HCT116 (cell line): Measurements from ENCODE around the gene RAB25. TPM values are rescaled to one million over a fixed set of nuclear protein-coding genes. Genes with fewer than 3 reads are reported as not detected.

Experiments used
- ATAC-seq: fragments of 200-7000 bp; cut with Tn5 transposase; 2 replicates; pipeline ENCODE4 v1.9.1; 2020; ENCODE audit warnings: mild to moderate bottlenecking, moderate library complexity
- BruUV-seq: library from RNA; stranded (reverse); fragments of 400-500 nt; replicated peaks from 2 replicates; lab custom pipeline; 2021; lab: Mats Ljungman, UMichigan
- CTCF ChIA-PET: fragments of 300-600 bp; sonication (Branson Sonifier 250); formaldehyde crosslinking; loops from one replicate; lab custom pipeline; 2021; ENCODE audit warnings: antibody characterized with exemption; lab: Charles Lee
- POLR2A ChIA-PET: fragments of 300-600, 350-600 bp; sonication (Branson Sonifier 250); formaldehyde crosslinking; loops from one replicate; lab custom pipeline; 2021; ENCODE audit warnings: antibody characterized with exemption; lab: Charles Lee
- RAD21 ChIA-PET, 2 experiments: fragments of 300-600 bp; sonication (Branson Sonifier 250); formaldehyde crosslinking; loops; one replicate each; lab custom pipeline; 2023; ENCODE audit warnings: low total read pairs in 2 of 2; ENCODE audit not compliant: uncharacterized antibody in 2 of 2, unreplicated experiment in 2 of 2, low non-redundant PET in 1 of 2; lab: Charles Lee
- DNase-seq: peaks from one replicate; pipeline ENCODE4 v3.0.0-alpha.2; 2010; ENCODE audit warnings: low read depth, low spot score
- H2AFZ ChIP-seq: fragments of 200-600 bp; shearing (Covaris generic), sonication (generic); 2 replicates; pipeline ENCODE4 v1.6.1; 2017; ENCODE audit warnings: low read depth, mixed run types, mixed read lengths, antibody characterized with exemption, low read length; ENCODE audit not compliant: poor library complexity, severe bottlenecking
- H3K27ac ChIP-seq: 2 replicates; pipeline ENCODE4 v1.5.1; 2012; ENCODE audit warnings: low read depth, low read length
- H3K27me3 ChIP-seq: fragments of 200-600 bp; sonication (generic); 2 replicates; pipeline ENCODE4 v1.6.1; 2016; ENCODE audit warnings: mixed run types, low read length, mixed read lengths; ENCODE audit not compliant: insufficient read depth
- H3K36me3 ChIP-seq, 2 experiments: fragments of 200-500 bp in 1 of 2; fragments of 200-600 bp in 1 of 2; sonication (Bioruptor generic) in 1 of 2; sonication (generic) in 1 of 2; 2 replicates each; pipeline versions ENCODE4 v1.5.1 to v1.6.1; 2014 to 2016; ENCODE audit warnings: low read length in 2 of 2, inconsistent platforms in 1 of 2, mixed read lengths in 1 of 2, mixed run types in 1 of 2; ENCODE audit not compliant: insufficient read depth in 2 of 2, control insufficient read depth in 1 of 2
- H3K4me1 ChIP-seq, 2 experiments: fragments of 200-600 bp in 1 of 2; sonication (generic) in 1 of 2; 2 replicates each; pipeline versions ENCODE4 v1.5.1 to v1.6.1; 2012 to 2017; ENCODE audit warnings: low read length in 2 of 2, inconsistent platforms in 1 of 2, mild to moderate bottlenecking in 1 of 2, mixed read lengths in 1 of 2, mixed run types in 1 of 2, moderate library complexity in 1 of 2; ENCODE audit not compliant: insufficient read depth in 2 of 2, control insufficient read depth in 1 of 2
- H3K4me2 ChIP-seq: fragments of 200-600 bp; sonication (generic); 2 replicates; pipeline ENCODE4 v1.6.1; 2017; ENCODE audit warnings: mixed run types, low read length, mixed read lengths
- H3K4me3 ChIP-seq, 2 experiments: fragments of 200-600 bp in 1 of 2; sonication (generic) in 1 of 2; replicated peaks in 1 of 2; 2 replicates each; pipeline ENCODE4 v1.5.1; 2011 to 2016; ENCODE audit warnings: low read length in 2 of 2, control low read depth in 1 of 2, low read depth in 1 of 2, mild to moderate bottlenecking in 1 of 2, mixed read lengths in 1 of 2, mixed run types in 1 of 2
- H3K79me2 ChIP-seq: fragments of 200-600 bp; sonication (generic); 2 replicates; pipeline ENCODE4 v1.6.1; 2017; ENCODE audit warnings: mild to moderate bottlenecking, mixed run types, low read length, moderate library complexity, mixed read lengths; ENCODE audit not compliant: insufficient read depth
- H3K9ac ChIP-seq: fragments of 200-600 bp; sonication (generic); 2 replicates; pipeline ENCODE4 v1.6.1; 2016; ENCODE audit warnings: low read length, mixed read lengths
- H3K9me2 ChIP-seq: fragments of 200-600 bp; sonication (generic), shearing (Covaris generic); 2 replicates; pipeline ENCODE4 v1.6.1; 2017; ENCODE audit warnings: mixed run types, mild to moderate bottlenecking, moderate library complexity; ENCODE audit not compliant: insufficient read depth
- H3K9me3 ChIP-seq, 2 experiments: fragments of 200-500 bp in 1 of 2; fragments of 200-600 bp in 1 of 2; sonication (Bioruptor generic) in 1 of 2; sonication (generic) in 1 of 2; 2 replicates each; pipeline ENCODE4 v1.6.1; 2014 to 2017; ENCODE audit warnings: low read length in 2 of 2, mixed read lengths in 2 of 2, inconsistent platforms in 1 of 2, low read depth in 1 of 2, mild to moderate bottlenecking in 1 of 2, mixed run types in 1 of 2, moderate library complexity in 1 of 2; ENCODE audit not compliant: control insufficient read depth in 1 of 2, insufficient read depth in 1 of 2
- H4K20me1 ChIP-seq: fragments of 200-600 bp; sonication (generic), shearing (Covaris generic); 2 replicates; pipeline ENCODE4 v1.6.1; 2017; ENCODE audit warnings: mixed run types, mild to moderate bottlenecking, moderate library complexity; ENCODE audit not compliant: insufficient read depth
- EGR1 ChIP-seq: IDR thresholded peaks from 2 replicates; pipeline ENCODE4 v1.6.1; 2012; ENCODE audit warnings: low read depth
- EZH2 ChIP-seq: fragments of 200-600 bp; sonication (generic); IDR thresholded peaks from 2 replicates; pipeline ENCODE4 v1.6.1; 2017; ENCODE audit warnings: antibody characterized with exemption, mixed run types
- EZH2phosphoT487 ChIP-seq: fragments of 200-600 bp; IDR thresholded peaks from 2 replicates; pipeline ENCODE4 v1.6.1; 2018; ENCODE audit warnings: antibody characterized with exemption, borderline replicate concordance
- JUND ChIP-seq: IDR thresholded peaks from 2 replicates; pipeline ENCODE4 v1.6.1; 2012
- SIN3A ChIP-seq: IDR thresholded peaks from 2 replicates; pipeline ENCODE4 v1.6.1; 2012; ENCODE audit warnings: low read depth
- SP1 ChIP-seq: IDR thresholded peaks from 2 replicates; pipeline ENCODE4 v1.6.1; 2012; ENCODE audit warnings: low read depth
- SRF ChIP-seq: IDR thresholded peaks from 2 replicates; pipeline ENCODE4 v1.6.1; 2012; ENCODE audit warnings: low read depth
- TCF7L2 ChIP-seq: IDR thresholded peaks from 2 replicates; pipeline ENCODE4 v1.7.0; 2011; ENCODE audit warnings: borderline replicate concordance, inconsistent platforms; ENCODE audit not compliant: insufficient read depth, insufficient read length; ENCODE audit errors: extremely low read depth
- ZNF274 ChIP-seq: fragments of 200-500 bp; sonication (Bioruptor generic); IDR thresholded peaks from 2 replicates; pipeline ENCODE4 v1.6.1; 2014; ENCODE audit warnings: mild to moderate bottlenecking, low read depth, low read length, inconsistent platforms
- intact Hi-C: fragments of 100-400 bp; cut with micrococcal nuclease; formaldehyde crosslinking; loops from 2 replicates; pipeline ENCODE4 v1.10.0; 2022
- total RNA-seq: library from RNA; stranded (reverse); gene quantifications from one replicate; pipeline ENCODE4 v1.2.1, GENCODE V29; 2021; ENCODE audit not compliant: unreplicated experiment
- TF ChIP-seq, protein P1 (sequence below): IDR thresholded peaks from 2 replicates; pipeline ENCODE4 v1.6.1; 2012; ENCODE audit warnings: low read depth
- TF ChIP-seq, protein P2 (sequence below): IDR thresholded peaks from 2 replicates; pipeline ENCODE4 v1.6.1; 2011; ENCODE audit warnings: mild to moderate bottlenecking, low read length, moderate library complexity; ENCODE audit not compliant: insufficient replicate concordance; ENCODE audit errors: extremely low read depth
- TF ChIP-seq, protein P3 (sequence below): IDR thresholded peaks from 2 replicates; pipeline ENCODE4 v1.6.1; 2012
- TF ChIP-seq, protein P4 (sequence below): IDR thresholded peaks from 2 replicates; pipeline ENCODE4 v1.6.1; 2012

Gene RAB25
- total RNA-seq, 1 experiment from 2014 or later: 142 TPM

GRCh38 chr1:156045076-156045475 is 15.9 kb upstream of the RAB25 start:
- BruUV-seq: no TSS peak
- H3K79me2 ChIP-seq: no peaks in the 10 kb centered on the region; the same call in 1 of the 2 replicates
- ATAC-seq (no peak), DNase-seq (no peak)
- H3K9me2 ChIP-seq: no peaks in the 10 kb centered on the region
- no peaks in the 10 kb centered on the region for H3K9me3 ChIP-seq
- no peak overlapping the region for H3K9ac ChIP-seq
- no peaks in the 10 kb centered on the region for H4K20me1 ChIP-seq
- no peak overlapping the region for H3K4me3 ChIP-seq
- POLR2A ChIA-PET: no interaction called here
- intact Hi-C loops: no loop called here
- TF ChIP-seq, protein P1, sequence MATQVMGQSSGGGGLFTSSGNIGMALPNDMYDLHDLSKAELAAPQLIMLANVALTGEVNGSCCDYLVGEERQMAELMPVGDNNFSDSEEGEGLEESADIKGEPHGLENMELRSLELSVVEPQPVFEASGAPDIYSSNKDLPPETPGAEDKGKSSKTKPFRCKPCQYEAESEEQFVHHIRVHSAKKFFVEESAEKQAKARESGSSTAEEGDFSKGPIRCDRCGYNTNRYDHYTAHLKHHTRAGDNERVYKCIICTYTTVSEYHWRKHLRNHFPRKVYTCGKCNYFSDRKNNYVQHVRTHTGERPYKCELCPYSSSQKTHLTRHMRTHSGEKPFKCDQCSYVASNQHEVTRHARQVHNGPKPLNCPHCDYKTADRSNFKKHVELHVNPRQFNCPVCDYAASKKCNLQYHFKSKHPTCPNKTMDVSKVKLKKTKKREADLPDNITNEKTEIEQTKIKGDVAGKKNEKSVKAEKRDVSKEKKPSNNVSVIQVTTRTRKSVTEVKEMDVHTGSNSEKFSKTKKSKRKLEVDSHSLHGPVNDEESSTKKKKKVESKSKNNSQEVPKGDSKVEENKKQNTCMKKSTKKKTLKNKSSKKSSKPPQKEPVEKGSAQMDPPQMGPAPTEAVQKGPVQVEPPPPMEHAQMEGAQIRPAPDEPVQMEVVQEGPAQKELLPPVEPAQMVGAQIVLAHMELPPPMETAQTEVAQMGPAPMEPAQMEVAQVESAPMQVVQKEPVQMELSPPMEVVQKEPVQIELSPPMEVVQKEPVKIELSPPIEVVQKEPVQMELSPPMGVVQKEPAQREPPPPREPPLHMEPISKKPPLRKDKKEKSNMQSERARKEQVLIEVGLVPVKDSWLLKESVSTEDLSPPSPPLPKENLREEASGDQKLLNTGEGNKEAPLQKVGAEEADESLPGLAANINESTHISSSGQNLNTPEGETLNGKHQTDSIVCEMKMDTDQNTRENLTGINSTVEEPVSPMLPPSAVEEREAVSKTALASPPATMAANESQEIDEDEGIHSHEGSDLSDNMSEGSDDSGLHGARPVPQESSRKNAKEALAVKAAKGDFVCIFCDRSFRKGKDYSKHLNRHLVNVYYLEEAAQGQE: no peak
- TF ChIP-seq SP1 (no peak), EZH2 (no peak), ZNF274 (no peak), TCF7L2 (no peak), EZH2phosphoT487 (no peak), SRF (no peak), JUND (no peak), SIN3A (no peak), EGR1 (no peak)
- TF ChIP-seq, protein P2, sequence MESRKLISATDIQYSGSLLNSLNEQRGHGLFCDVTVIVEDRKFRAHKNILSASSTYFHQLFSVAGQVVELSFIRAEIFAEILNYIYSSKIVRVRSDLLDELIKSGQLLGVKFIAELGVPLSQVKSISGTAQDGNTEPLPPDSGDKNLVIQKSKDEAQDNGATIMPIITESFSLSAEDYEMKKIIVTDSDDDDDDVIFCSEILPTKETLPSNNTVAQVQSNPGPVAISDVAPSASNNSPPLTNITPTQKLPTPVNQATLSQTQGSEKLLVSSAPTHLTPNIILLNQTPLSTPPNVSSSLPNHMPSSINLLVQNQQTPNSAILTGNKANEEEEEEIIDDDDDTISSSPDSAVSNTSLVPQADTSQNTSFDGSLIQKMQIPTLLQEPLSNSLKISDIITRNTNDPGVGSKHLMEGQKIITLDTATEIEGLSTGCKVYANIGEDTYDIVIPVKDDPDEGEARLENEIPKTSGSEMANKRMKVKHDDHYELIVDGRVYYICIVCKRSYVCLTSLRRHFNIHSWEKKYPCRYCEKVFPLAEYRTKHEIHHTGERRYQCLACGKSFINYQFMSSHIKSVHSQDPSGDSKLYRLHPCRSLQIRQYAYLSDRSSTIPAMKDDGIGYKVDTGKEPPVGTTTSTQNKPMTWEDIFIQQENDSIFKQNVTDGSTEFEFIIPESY: no peak
- TF ChIP-seq, protein P3, sequence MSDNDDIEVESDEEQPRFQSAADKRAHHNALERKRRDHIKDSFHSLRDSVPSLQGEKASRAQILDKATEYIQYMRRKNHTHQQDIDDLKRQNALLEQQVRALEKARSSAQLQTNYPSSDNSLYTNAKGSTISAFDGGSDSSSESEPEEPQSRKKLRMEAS: no peak
- TF ChIP-seq, protein P4, sequence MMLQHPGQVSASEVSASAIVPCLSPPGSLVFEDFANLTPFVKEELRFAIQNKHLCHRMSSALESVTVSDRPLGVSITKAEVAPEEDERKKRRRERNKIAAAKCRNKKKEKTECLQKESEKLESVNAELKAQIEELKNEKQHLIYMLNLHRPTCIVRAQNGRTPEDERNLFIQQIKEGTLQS: no peak
- TF ChIP-seq, all 23 proteins: peak for 0
- Histone ChIP-seq H3K4me1 (peaks cover 10 to 17% of the 10 kb centered on the region in 2 experiments), H3K4me2 (no peak overlapping the region), H2AFZ (no peak overlapping the region), H3K36me3 (peaks cover 29 to 34% of the 10 kb centered on the region in 2 experiments), H3K27ac (no peak overlapping the region), H3K27me3 (no peaks in the 10 kb centered on the region)
- RAD21 ChIA-PET: no interaction called here
- CTCF ChIA-PET: no interaction called here
